HL-60 (cell line): ENCODE results near the gene IFNGR1.

ENCODE experiments used
- DNase-seq, 2 experiments: peaks; one replicate each; pipeline ENCODE4 v3.0.0-alpha.2; 2010 to 2020; ENCODE audit warnings: low read depth in 1 of 2, low spot score in 1 of 2
- H3K27ac ChIP-seq: fragments of 250-450 bp; sonication (Bioruptor Pico); replicated peaks from 2 replicates; pipeline ENCODE4 v1.5.1; 2020; ENCODE audit warnings: mild to moderate bottlenecking, moderate library complexity
- H3K27me3 ChIP-seq: fragments of 250-450 bp; sonication (Bioruptor Pico); 2 replicates; pipeline ENCODE4 v1.5.1; 2021; ENCODE audit warnings: mild to moderate bottlenecking, moderate library complexity; ENCODE audit not compliant: insufficient read depth, poor library complexity, severe bottlenecking
- H3K4me3 ChIP-seq: replicated peaks from 2 replicates; pipeline ENCODE4 v1.5.1; 2011; ENCODE audit warnings: mild to moderate bottlenecking, control low read depth, low read length; ENCODE audit not compliant: insufficient read depth
- GABPA ChIP-seq: IDR thresholded peaks from 2 replicates; pipeline ENCODE4 v1.6.1; 2012; ENCODE audit warnings: low read depth
- POLR2AphosphoS5 ChIP-seq: IDR thresholded peaks from 2 replicates; pipeline ENCODE4 v1.6.1; 2012; ENCODE audit warnings: low read depth
- SPI1 ChIP-seq: IDR thresholded peaks from 2 replicates; pipeline ENCODE4 v1.6.1; 2012; ENCODE audit warnings: low read depth, mild to moderate bottlenecking, borderline replicate concordance
- TF ChIP-seq, protein P1 (sequence below): IDR thresholded peaks from 2 replicates; pipeline ENCODE4 v1.6.1; 2012; ENCODE audit warnings: low read depth; ENCODE audit not compliant: insufficient replicate concordance
- TF ChIP-seq, protein P2 (sequence below): IDR thresholded peaks from one replicate; pipeline ENCODE4 v1.5.1; 2011; ENCODE audit warnings: low read length, control low read depth, inconsistent platforms; ENCODE audit not compliant: insufficient read depth

IFNGR1 gene

GRCh38 chr6:137227871-137228302, 8.7 kb upstream of the IFNGR1 start:
- no peak overlapping the region for H3K27ac ChIP-seq

DNA sequence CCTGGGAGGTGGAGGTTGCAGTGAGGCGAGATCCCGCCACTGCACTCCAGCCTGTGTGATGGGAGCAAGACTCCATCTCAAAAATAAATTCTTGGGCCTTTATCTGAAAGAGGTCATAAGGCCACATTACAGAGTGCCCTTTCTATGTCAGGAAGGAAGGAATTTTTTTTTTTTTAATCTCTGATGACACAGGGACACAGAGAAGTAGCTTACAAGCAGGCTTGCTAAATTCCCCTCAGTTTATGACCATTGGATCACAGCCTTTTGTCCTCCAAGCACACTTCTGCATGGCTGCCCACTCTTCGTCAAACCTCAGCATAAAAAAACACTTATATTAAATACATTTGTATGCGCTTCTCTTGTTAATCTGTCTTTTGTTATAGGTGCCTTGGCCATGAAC, 7.5 kb upstream of the IFNGR1 start:
- TF ChIP-seq SPI1: no peak
- TF ChIP-seq, protein P1, sequence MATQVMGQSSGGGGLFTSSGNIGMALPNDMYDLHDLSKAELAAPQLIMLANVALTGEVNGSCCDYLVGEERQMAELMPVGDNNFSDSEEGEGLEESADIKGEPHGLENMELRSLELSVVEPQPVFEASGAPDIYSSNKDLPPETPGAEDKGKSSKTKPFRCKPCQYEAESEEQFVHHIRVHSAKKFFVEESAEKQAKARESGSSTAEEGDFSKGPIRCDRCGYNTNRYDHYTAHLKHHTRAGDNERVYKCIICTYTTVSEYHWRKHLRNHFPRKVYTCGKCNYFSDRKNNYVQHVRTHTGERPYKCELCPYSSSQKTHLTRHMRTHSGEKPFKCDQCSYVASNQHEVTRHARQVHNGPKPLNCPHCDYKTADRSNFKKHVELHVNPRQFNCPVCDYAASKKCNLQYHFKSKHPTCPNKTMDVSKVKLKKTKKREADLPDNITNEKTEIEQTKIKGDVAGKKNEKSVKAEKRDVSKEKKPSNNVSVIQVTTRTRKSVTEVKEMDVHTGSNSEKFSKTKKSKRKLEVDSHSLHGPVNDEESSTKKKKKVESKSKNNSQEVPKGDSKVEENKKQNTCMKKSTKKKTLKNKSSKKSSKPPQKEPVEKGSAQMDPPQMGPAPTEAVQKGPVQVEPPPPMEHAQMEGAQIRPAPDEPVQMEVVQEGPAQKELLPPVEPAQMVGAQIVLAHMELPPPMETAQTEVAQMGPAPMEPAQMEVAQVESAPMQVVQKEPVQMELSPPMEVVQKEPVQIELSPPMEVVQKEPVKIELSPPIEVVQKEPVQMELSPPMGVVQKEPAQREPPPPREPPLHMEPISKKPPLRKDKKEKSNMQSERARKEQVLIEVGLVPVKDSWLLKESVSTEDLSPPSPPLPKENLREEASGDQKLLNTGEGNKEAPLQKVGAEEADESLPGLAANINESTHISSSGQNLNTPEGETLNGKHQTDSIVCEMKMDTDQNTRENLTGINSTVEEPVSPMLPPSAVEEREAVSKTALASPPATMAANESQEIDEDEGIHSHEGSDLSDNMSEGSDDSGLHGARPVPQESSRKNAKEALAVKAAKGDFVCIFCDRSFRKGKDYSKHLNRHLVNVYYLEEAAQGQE: no peak
- TF ChIP-seq POLR2AphosphoS5: no peak
- no peak for TF ChIP-seq GABPA
- TF ChIP-seq, protein P2, sequence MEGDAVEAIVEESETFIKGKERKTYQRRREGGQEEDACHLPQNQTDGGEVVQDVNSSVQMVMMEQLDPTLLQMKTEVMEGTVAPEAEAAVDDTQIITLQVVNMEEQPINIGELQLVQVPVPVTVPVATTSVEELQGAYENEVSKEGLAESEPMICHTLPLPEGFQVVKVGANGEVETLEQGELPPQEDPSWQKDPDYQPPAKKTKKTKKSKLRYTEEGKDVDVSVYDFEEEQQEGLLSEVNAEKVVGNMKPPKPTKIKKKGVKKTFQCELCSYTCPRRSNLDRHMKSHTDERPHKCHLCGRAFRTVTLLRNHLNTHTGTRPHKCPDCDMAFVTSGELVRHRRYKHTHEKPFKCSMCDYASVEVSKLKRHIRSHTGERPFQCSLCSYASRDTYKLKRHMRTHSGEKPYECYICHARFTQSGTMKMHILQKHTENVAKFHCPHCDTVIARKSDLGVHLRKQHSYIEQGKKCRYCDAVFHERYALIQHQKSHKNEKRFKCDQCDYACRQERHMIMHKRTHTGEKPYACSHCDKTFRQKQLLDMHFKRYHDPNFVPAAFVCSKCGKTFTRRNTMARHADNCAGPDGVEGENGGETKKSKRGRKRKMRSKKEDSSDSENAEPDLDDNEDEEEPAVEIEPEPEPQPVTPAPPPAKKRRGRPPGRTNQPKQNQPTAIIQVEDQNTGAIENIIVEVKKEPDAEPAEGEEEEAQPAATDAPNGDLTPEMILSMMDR: no peak
- H3K27me3 ChIP-seq: no peaks in the 10 kb centered on the region
- no peak for DNase-seq
- H3K27ac ChIP-seq: no peak overlapping the region
- no peak overlapping the region for H3K4me3 ChIP-seq

More at GRCh38 chr6:137227871-137228302, 8.7 kb upstream of the IFNGR1 start:
- H3K27me3 ChIP-seq: no peaks in the 10 kb centered on the region
- H3K4me3 ChIP-seq: no peak overlapping the region
- DNase-seq: no peak
- TF ChIP-seq, protein P2: no peak
- TF ChIP-seq, protein P1: no peak
- TF ChIP-seq POLR2AphosphoS5 (no peak), SPI1 (no peak), GABPA (no peak)

- TF ChIP-seq, protein P2: no peak
- TF ChIP-seq SPI1: peak; percentile 57; the same call in 1 of the 2 replicates
- TF ChIP-seq GABPA: no peak
- TF ChIP-seq, protein P1: no peak
- TF ChIP-seq POLR2AphosphoS5: no peak; the same call in 1 of the 2 replicates
- DNase-seq: peak; percentile 81 to 87
- H3K4me3 ChIP-seq: no peak overlapping the region
- no peaks in the 10 kb centered on the region for H3K27me3 ChIP-seq
- H3K27ac ChIP-seq: peak overlapping the region; percentile 91
Observed at GRCh38 chr6:137224799-137225198, 5.6 kb upstream of the IFNGR1 start.
